22Rv1 (cell line): ENCODE data around the gene NR4A3.

Experiments
- ZFX ChIP-seq: fragments of 450-650 bp; IDR thresholded peaks from 2 replicates; pipeline ENCODE4 v1.6.1; 2017; ENCODE audit warnings: antibody characterized with exemption, borderline replicate concordance
- TF ChIP-seq, protein P1 (sequence below): fragments of 450-650 bp; IDR thresholded peaks from 2 replicates; pipeline ENCODE4 v1.5.1; 2017; ENCODE audit warnings: mild to moderate bottlenecking

DNA sequence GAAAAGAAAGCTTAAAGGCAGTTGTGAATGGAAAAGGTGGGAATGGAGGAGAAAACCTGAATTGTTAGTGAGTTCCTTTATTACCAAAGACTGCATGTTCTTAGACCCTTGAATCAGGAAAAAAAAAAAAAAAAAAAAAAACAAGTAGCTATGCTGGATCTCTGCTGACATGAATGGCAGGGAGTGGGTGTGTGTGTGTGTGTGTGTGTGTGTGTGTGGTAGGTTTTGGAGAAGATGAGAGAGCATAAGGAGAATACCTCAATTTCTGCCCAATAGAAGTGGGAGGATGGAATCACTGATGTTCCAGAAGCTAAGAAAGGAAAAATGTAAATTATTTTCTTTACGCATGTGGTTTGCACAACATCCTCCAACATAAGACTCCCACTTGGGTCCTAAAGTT lies 25.5 kb upstream of the NR4A3 start:
- TF ChIP-seq, protein P1, sequence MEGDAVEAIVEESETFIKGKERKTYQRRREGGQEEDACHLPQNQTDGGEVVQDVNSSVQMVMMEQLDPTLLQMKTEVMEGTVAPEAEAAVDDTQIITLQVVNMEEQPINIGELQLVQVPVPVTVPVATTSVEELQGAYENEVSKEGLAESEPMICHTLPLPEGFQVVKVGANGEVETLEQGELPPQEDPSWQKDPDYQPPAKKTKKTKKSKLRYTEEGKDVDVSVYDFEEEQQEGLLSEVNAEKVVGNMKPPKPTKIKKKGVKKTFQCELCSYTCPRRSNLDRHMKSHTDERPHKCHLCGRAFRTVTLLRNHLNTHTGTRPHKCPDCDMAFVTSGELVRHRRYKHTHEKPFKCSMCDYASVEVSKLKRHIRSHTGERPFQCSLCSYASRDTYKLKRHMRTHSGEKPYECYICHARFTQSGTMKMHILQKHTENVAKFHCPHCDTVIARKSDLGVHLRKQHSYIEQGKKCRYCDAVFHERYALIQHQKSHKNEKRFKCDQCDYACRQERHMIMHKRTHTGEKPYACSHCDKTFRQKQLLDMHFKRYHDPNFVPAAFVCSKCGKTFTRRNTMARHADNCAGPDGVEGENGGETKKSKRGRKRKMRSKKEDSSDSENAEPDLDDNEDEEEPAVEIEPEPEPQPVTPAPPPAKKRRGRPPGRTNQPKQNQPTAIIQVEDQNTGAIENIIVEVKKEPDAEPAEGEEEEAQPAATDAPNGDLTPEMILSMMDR: no peak
- TF ChIP-seq ZFX: no peak
